GM21423 (cell line): ENCODE measurements around the gene IQSEC1.

Experiments used
- ATAC-seq: cut with Tn5 transposase; IDR thresholded peaks from one replicate; pipeline ENCODE4 v1.9.1; 2021; ENCODE audit warnings: mild to moderate bottlenecking, moderate library complexity; ENCODE audit not compliant: unreplicated experiment

The IQSEC1 gene

GRCh38 chr3:13071695-13072094, 1.5 kb downstream of the IQSEC1 start:
- no peak for ATAC-seq

- no peak for ATAC-seq
These were observed 2.7 kb downstream of the IQSEC1 start for GRCh38 chr3:13070391-13071070.

- ATAC-seq: peak; percentile 38
These were observed 3.7 kb downstream of the IQSEC1 start for GRCh38 chr3:13069495-13069894.

GRCh38 chr3:13068269-13069010, 4.8 kb downstream of the IQSEC1 start:
- no peak for ATAC-seq

- ATAC-seq: no peak
These were observed 5.5 kb downstream of the IQSEC1 start for GRCh38 chr3:13067778-13068177.

GRCh38 chr3:13066834-13067233, 6.4 kb downstream of the IQSEC1 start:
- no peak for ATAC-seq

- no peak for ATAC-seq
These were observed 7.0 kb downstream of the IQSEC1 start for GRCh38 chr3:13066236-13066635.

- ATAC-seq: no peak
These were observed 7.5 kb downstream of the IQSEC1 start for GRCh38 chr3:13065727-13066126.

GRCh38 chr3:13064964-13065363, 8.3 kb downstream of the IQSEC1 start:
- ATAC-seq: no peak

- no peak for ATAC-seq
These were observed 8.9 kb downstream of the IQSEC1 start for GRCh38 chr3:13064159-13064868.

GRCh38 chr3:13063225-13063624, 10.0 kb downstream of the IQSEC1 start:
- ATAC-seq: no peak

GRCh38 chr3:13062647-13063046, 10.6 kb downstream of the IQSEC1 start:
- ATAC-seq: no peak

GRCh38 chr3:13060341-13060910, 12.8 kb downstream of the IQSEC1 start:
- ATAC-seq: no peak

GRCh38 chr3:13058346-13059120, 14.7 kb downstream of the IQSEC1 start:
- ATAC-seq: no peak

- ATAC-seq: no peak
These were observed 15.8 kb downstream of the IQSEC1 start for GRCh38 chr3:13057282-13058040.

GRCh38 chr3:13055634-13056033, 17.6 kb downstream of the IQSEC1 start:
- ATAC-seq: no peak

- no peak for ATAC-seq
These were observed 18.6 kb downstream of the IQSEC1 start for GRCh38 chr3:13054341-13055285.

- ATAC-seq: no peak
These were observed 19.3 kb downstream of the IQSEC1 start for GRCh38 chr3:13053893-13054292.

GRCh38 chr3:13053420-13053819, 19.8 kb downstream of the IQSEC1 start:
- no peak for ATAC-seq
